Activated CD4-positive, CD25-positive, alpha-beta regulatory T cell (primary cell): ENCODE results near the gene DEK.
"Not testable (repeated sequence)": the region's sequence is repeated elsewhere in the genome, so short reads cannot be mapped to it uniquely, and the experiment has no call there.

Source experiments
- DNase-seq, 4 experiments: peaks; one replicate each; lab custom pipeline; 2025; lab: John Stamatoyannopoulos, UW

Gene DEK

GRCh38 chr6:18264219-18264922 lies at the start of gene DEK:
TSS of gene DEK (minus strand) at chr6:18264530. CDS start at chr6:18263987, 543 bp downstream.
- peak; percentile 51 to 69 (median 64) for DNase-seq

- no peak for DNase-seq
Measured at GRCh38 chr6:18312368-18312767, 48.0 kb upstream of the DEK start.

GRCh38 chr6:18310010-18310409 lies 45.7 kb upstream of the DEK start:
- DNase-seq: not testable (repeated sequence)

- DNase-seq: no peak
Measured at GRCh38 chr6:18309046-18309445, 44.7 kb upstream of the DEK start.

GRCh38 chr6:18308070-18308735 lies 43.9 kb upstream of the DEK start:
- DNase-seq: no peak

- no peak for DNase-seq
Measured at GRCh38 chr6:18306977-18307376, 42.6 kb upstream of the DEK start.

GRCh38 chr6:18302561-18303439 lies 38.5 kb upstream of the DEK start:
- no peak for DNase-seq

GRCh38 chr6:18293076-18293904 lies 29.0 kb upstream of the DEK start:
- no peak for DNase-seq

- no peak for DNase-seq
Measured at GRCh38 chr6:18289283-18289682, 25.0 kb upstream of the DEK start.

- no peak for DNase-seq
Measured at GRCh38 chr6:18284261-18284660, 19.9 kb upstream of the DEK start.

GRCh38 chr6:18281564-18281963 lies 17.2 kb upstream of the DEK start:
- no peak for DNase-seq

- DNase-seq: no peak
Measured at GRCh38 chr6:18280084-18280483, 15.8 kb upstream of the DEK start.

GRCh38 chr6:18279422-18279821 lies 15.1 kb upstream of the DEK start:
- DNase-seq: no peak

GRCh38 chr6:18277237-18278006 lies 13.1 kb upstream of the DEK start:
- no peak for DNase-seq

GRCh38 chr6:18276610-18277236 lies 12.4 kb upstream of the DEK start:
- no peak for DNase-seq

- no peak for DNase-seq
Measured at GRCh38 chr6:18270216-18270615, 5.9 kb upstream of the DEK start.

GRCh38 chr6:18269717-18270116 lies 5.4 kb upstream of the DEK start:
- DNase-seq: no peak

- no peak for DNase-seq
Measured at GRCh38 chr6:18269253-18269652, 4.9 kb upstream of the DEK start.

- no peak for DNase-seq
Measured at GRCh38 chr6:18268066-18268465, 3.7 kb upstream of the DEK start.

- no peak for DNase-seq
Measured at GRCh38 chr6:18266523-18266912, 2.2 kb upstream of the DEK start.
